Activated naive CD4-positive, alpha-beta T cell treated with anti-CD3 and anti-CD28 coated beads, Interleukin-2, amount 50 U/mL, for 16 hours (primary cell): ENCODE data around the gene CDIPT.
"Not testable (repeated sequence)": the region's sequence is repeated elsewhere in the genome, so short reads cannot be mapped to it uniquely, and the experiment has no call there.

Source experiments
- DNase-seq: peaks from one replicate; pipeline ENCODE4 v3.0.0-alpha.2; 2020

Gene CDIPT, protein sequence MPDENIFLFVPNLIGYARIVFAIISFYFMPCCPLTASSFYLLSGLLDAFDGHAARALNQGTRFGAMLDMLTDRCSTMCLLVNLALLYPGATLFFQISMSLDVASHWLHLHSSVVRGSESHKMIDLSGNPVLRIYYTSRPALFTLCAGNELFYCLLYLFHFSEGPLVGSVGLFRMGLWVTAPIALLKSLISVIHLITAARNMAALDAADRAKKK

DNA sequence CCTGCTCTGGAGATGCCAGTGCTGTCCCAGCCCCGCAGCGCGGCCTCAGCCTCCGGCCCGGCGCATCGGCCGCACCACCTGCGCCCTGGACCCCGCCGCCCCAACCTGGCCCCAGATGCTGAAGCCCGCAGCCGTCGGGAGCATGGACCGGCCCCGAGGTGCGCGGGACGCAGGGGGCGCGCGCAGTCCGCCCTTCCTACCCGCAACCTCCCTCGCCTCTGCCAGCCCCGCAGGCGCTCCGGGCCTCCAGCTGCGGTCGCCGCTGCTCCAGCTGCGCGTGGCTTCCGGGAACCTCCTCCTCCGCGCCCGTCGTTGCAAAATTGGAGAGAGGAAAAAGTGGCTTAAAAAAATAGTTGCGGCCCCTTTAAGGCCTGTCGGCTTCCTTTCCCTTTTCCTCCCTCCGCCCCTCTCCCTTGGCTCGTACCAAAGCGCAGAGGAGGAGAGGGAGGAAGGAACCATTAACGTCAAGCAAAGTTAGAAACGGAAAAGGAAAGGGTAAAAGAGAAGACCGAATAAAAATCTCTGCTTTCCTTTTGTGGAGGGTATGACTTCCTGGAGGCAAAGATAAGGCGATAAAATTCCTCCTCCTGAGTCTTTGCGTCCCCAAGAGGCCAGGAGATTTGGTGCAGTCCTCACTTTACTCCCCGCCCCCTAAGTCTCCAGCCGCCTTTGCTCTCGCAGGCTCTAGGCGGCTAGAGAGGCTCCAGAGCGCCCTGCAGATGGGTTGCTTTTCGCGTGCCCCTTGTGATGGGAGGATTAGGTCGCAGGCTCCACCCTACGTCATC, at the start of gene CDIPT:
TSS of gene CDIPT (minus strand) at position 343 of the 785 bp plus-strand sequence. CDS start 369 bp downstream, outside the sequence.
- peak; percentile 93 for DNase-seq

- no peak for DNase-seq
Measured at GRCh38 chr16:29912087-29912486, 49.1 kb upstream of the CDIPT start.

DNA sequence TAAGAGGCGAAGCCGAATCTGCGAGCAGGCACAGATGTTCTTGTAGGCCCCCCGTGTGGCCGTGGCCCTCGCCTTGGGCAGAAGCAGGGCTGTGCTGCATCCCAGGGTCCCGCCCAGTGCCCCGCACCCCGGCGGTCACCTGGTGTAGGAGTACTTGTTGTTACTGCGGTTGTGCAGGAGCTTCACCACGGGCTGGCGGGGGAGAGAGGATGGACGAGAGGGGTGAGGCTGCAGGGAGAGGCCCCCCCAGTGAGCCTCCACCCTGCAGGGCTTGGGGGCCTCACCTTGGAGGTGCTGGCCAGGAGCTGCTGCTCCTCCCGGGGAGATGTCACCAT, 48.6 kb upstream of the CDIPT start:
- DNase-seq: no peak

DNA sequence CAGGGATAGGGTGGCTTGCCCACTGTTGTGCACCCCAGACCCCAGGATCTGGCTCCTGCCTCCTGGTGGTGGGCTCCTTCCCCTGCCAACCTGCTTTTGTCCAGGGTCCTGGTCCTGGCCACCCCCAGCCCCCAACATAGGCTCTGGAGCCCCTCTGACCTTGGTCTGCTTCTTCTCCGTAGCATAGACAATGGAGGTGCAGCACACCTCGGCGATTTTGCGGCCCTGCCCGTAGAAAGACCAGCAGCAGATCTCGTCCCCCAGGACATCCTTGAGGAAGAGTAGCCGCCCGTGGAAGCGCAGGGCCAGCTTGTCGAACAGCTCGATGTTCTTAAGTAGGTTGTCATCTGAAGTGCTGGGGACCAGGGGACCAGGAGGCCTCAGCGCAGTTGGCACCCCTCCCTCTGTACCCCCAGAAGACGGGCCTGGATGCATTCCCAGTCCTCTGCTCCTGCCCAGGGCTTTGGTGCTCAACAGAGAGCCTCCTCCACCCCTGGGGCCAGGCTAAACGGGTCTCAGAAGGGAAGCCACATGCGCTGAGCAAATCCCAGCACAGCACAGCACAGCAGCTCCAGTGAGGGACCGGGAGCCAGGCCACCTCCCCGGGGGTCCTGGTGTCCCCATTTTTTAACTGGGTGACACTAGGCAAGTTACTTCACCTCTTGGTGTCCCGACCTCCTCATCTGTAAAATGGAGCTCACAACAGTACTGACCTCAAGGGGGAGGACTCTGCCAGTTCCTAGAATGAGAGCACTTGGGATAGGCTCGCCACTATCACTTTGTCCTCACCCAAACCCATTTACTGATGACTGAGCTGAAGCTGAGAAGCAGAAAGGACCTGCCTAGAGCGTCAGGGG, 48.0 kb upstream of the CDIPT start:
- no peak for DNase-seq

- DNase-seq: not testable (repeated sequence)
Measured at GRCh38 chr16:29909851-29910250, 46.8 kb upstream of the CDIPT start.

GRCh38 chr16:29909391-29909790, 46.4 kb upstream of the CDIPT start:
- no peak for DNase-seq

- no peak for DNase-seq
Measured at GRCh38 chr16:29908719-29909220, 45.7 kb upstream of the CDIPT start.

DNA sequence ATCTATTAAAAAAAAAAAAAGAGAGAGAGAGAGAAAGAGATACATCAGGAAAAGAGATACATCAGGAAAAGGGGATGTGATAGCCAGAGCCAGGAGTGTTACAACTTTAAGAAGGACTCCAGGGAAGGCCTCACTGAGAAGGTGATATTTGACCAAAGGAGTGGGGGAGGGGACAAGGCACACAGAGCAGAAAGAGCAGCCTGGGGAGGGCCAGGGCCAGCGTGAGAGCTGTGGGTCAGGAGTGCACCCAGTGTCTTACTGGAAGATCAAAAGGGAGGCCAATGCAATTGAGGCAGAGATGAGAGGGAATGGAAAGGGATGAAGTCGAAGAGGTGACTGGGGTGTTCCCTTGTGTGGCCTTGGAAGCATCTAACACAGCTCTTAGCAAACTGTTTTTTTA, 44.9 kb upstream of the CDIPT start:
- no peak for DNase-seq

DNA sequence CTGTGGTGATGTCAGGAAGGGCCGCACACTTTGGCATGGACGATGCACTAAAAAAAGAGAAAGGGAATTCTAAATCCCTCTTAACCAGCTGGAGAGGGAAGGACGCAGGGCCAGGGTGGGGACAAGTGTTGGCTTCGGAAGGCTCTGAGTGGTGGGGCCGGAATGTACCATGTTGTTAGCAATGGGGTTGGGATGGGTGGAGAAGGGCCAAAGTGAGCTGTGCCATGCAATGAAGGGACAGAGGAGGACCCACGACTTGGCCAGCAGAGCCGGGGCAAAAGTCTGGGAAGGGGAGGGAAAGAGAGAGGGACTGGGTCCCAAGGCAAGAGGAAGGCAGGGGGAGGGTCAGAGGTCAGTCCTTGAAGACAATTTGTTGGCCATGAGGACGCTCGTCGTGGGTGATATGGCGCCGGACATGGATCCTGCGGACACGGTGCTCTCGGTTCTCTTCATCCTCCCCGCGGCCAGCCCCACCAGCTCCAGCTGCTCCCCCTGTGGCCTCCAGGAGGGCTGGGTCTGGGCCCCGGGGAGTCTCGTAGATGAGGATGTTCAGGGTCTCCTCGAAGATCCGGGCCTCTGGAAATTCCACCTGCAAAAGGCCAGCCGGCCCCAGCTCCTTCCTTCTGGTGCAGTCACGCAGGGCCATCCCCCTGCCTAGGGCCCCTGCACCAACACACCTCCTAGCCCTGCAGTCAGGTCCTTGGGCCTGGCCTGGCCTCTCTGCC, 43.7 kb upstream of the CDIPT start:
- DNase-seq: no peak

GRCh38 chr16:29905668-29906067, 42.6 kb upstream of the CDIPT start:
- DNase-seq: no peak

- no peak for DNase-seq
Measured at GRCh38 chr16:29904947-29905346, 41.9 kb upstream of the CDIPT start.

DNA sequence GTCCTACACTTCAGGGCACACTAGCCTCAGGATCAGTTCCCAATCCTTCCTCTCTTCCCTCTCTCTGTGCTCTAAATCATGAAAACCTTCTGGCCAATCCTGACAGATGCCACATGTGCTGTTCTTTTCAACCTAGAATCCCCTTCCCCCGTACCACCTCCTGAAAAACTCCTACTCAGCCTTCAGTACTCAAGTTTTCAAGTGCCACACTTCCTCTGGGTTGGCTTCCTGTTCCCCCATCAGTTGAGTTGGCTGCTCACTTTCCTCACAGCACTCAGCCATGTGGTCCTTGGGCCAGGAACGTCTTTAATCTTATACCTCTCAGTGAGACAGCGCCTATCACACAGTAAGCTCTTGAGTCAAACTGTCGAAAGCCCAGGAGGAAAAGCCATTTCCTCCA, 40.6 kb upstream of the CDIPT start:
- DNase-seq: no peak

GRCh38 chr16:29901607-29901945, 38.5 kb upstream of the CDIPT start:
- no peak for DNase-seq

DNA sequence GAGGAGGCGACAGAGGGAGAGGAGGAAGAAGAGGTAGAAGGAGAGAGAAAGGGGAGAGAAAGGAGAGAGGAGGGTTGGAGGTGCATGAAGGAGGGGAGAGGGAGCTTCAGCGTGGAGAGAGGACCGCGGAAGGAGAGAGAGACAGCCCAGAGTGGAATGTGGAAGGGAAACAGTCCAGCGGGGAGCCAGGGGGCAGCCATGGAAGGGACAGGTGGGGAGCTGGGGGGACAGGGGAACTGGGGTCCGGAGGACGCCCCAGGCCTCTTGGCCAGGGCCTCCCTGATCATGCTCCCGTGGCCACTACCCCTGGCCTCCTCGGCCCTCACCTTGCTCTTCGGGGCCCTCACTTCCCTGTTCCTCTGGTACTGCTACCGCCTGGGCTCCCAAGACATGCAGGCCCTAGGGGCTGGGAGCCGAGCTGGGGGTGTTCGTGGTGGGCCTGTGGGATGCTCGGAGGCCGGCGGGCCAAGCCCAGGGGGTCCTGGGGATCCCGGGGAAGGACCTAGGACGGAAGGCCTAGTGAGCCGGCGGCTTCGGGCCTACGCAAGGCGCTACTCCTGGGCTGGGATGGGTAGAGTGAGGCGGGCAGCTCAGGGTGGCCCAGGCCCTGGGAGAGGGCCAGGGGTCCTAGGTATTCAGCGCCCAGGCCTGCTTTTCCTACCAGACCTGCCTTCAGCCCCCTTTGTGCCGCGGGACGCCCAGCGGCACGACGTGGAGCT, 38.0 kb upstream of the CDIPT start:
- no peak for DNase-seq

GRCh38 chr16:29900102-29900887, 37.3 kb upstream of the CDIPT start, which contains the start of gene ASPHD1:
Gene ASPHD1 (plus strand): TSS chr16:29900488. CDS start chr16:29900972, 484 bp downstream.
- peak; percentile 77 for DNase-seq

- DNase-seq: no peak
Measured at GRCh38 chr16:29899516-29900101, 36.6 kb upstream of the CDIPT start, which contains the start of gene SEZ6L2. Gene SEZ6L2 (minus strand): TSS chr16:29899550. CDS start chr16:29899019, 531 bp downstream.

- no peak for DNase-seq
Measured at GRCh38 chr16:29898804-29899515, 35.9 kb upstream of the CDIPT start.

- DNase-seq: no peak
Measured at GRCh38 chr16:29898135-29898803, 35.2 kb upstream of the CDIPT start.

- DNase-seq: no peak
Measured at GRCh38 chr16:29897333-29897732, 34.3 kb upstream of the CDIPT start.
